Measurements from ENCODE around the gene FOXO3.

- TF ChIP-seq POLR2A (IDR thresholded peaks at IDR 0.05) (no peak), CTCF (IDR thresholded peaks at IDR 0.05) (no peak)
These were observed 145.9 kb downstream of the FOXO3 start for GRCh38 chr6:108706649-108707048.

Measured in uterus (tissue), 2 donors.